WI38 (cell line): ENCODE results near the gene NEGR1.
"Not testable (repeated sequence)": the region's sequence is repeated elsewhere in the genome, so short reads cannot be mapped to it uniquely, and the experiment has no call there.

Source experiments
- H3K4me3 ChIP-seq: 2 replicates; pipeline ENCODE4 v1.5.1; 2011; ENCODE audit warnings: low read depth, mild to moderate bottlenecking, control low read depth, low read length
- CTCF ChIP-seq: IDR thresholded peaks from 2 replicates; pipeline ENCODE4 v1.5.1; 2012; ENCODE audit warnings: low read depth, mild to moderate bottlenecking, control low read depth, low read length

The NEGR1 gene

GRCh38 chr1:72280711-72281110 is 1.6 kb downstream of the NEGR1 start:
- TF ChIP-seq CTCF = no peak
- H3K4me3 ChIP-seq = peak overlapping the region; percentile 79

GRCh38 chr1:72280131-72280530 is 2.2 kb downstream of the NEGR1 start:
- no peak overlapping the region for H3K4me3 ChIP-seq
- no peak for TF ChIP-seq CTCF

DNA sequence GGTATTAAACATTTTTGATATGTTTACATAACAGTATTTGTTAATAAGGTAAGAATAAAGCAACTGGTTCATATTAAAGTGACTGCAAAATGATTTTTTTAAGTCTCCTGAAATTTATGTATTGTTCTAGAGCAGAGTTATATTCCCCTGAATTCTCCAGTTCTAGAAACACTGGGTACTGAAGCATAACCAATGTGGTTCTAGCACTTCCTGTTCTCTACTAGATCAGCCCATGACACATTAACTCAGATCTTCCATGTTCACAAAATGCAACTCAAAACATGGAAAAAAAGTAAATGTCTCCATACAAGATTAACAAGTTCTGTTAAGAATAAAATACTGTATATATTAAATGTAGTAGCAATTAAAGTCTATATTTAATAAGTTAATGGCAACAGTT is 3.9 kb downstream of the NEGR1 start:
- H3K4me3 ChIP-seq = no peak overlapping the region
- TF ChIP-seq CTCF = no peak

- no peak for TF ChIP-seq CTCF
- no peak overlapping the region for H3K4me3 ChIP-seq
Measured at GRCh38 chr1:72271555-72272085, 10.7 kb downstream of the NEGR1 start.

GRCh38 chr1:72262735-72263134 is 19.6 kb downstream of the NEGR1 start:
- H3K4me3 ChIP-seq = no peak overlapping the region
- no peak for TF ChIP-seq CTCF

GRCh38 chr1:72253132-72253531 is 29.2 kb downstream of the NEGR1 start:
- H3K4me3 ChIP-seq = no peak overlapping the region
- TF ChIP-seq CTCF = no peak

DNA sequence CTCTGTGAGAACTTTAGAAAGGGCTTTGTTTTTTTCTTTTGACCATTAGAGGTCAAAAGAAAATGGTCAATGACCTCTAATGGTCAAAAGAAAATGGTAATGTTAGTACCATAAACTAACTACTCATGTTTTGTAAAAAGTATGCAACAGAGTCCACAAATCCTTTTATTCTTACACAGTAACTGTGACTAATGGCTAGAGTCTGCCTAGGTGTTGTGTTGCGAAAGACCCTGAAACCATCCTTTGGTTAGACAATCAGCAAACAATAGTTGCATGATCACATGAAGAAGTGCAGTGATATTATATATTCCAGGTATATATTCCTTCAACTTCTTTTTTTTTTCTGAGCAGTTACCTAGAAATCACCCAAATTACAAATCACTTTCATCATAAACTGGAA is 40.9 kb downstream of the NEGR1 start:
- H3K4me3 ChIP-seq = no peak overlapping the region
- no peak for TF ChIP-seq CTCF

- not testable (repeated sequence) for H3K4me3 ChIP-seq
Measured at GRCh38 chr1:72235931-72236330, 46.4 kb downstream of the NEGR1 start.
